Activated naive CD4-positive, alpha-beta T cell treated with anti-CD3 and anti-CD28 coated beads, Interleukin-2, amount 10 ng/mL, durations not matched to agents 7 days and 5 days (primary cell): ENCODE results near the gene CCN6.
A peak's percentile ranks its signal among the peaks of the same experiment; 100 is the strongest.

Source experiments
- CTCF ChIA-PET: fragments of 350-600 bp; sonication (Branson Sonifier 250); formaldehyde crosslinking; loops from one replicate; lab custom pipeline; 2021; ENCODE audit warnings: antibody characterized with exemption; lab: Charles Lee
- DNase-seq: peaks from one replicate; pipeline ENCODE4 v3.0.0-alpha.2; 2020
- H3K27ac Mint-ChIP-seq: one replicate; pipeline ENCODE4 v1.8.0; 2021; ENCODE audit warnings: mild to moderate bottlenecking, moderate library complexity, mixed read lengths
- H3K27me3 Mint-ChIP-seq: one replicate; pipeline ENCODE4 v1.8.0; 2021; ENCODE audit warnings: mild to moderate bottlenecking, mixed read lengths
- H3K36me3 Mint-ChIP-seq: one replicate; pipeline ENCODE4 v1.8.0; 2021; ENCODE audit warnings: mixed read lengths
- H3K4me1 Mint-ChIP-seq: one replicate; pipeline ENCODE4 v1.8.0; 2021; ENCODE audit warnings: mixed read lengths
- H3K4me3 Mint-ChIP-seq: one replicate; pipeline ENCODE4 v1.8.0; 2021; ENCODE audit warnings: mild to moderate bottlenecking, moderate library complexity, mixed read lengths
- H3K9me3 Mint-ChIP-seq: one replicate; pipeline ENCODE4 v1.8.0; 2021; ENCODE audit warnings: mixed read lengths

The CCN6 gene

GRCh38 chr6:112054001-112054400, at the start of gene CCN6:
Gene CCN6 (plus strand): TSS chr6:112054104. CDS start chr6:112054358, 254 bp downstream.
- Mint-ChIP-seq H3K27ac (no peak within 1 kb of the TSS), H3K4me1 (no peaks in the 10 kb centered on the region), H3K9me3 (no peaks in the 10 kb centered on the region), H3K4me3 (no peak within 1 kb of the TSS), H3K27me3 (peaks cover 4% of the 10 kb centered on the region), H3K36me3 (no peaks in the 10 kb centered on the region)
- CTCF ChIA-PET = interaction anchor here (2.3 kb wide), 1 partner anchor 109 kb away, joined by 6 read pairs; no protein-coding TSS in a partner anchor
- DNase-seq = no peak

- no peak overlapping the region for H3K27ac Mint-ChIP-seq
- H3K4me3 Mint-ChIP-seq = no peak overlapping the region
Observed at GRCh38 chr6:112004201-112005012, 49.5 kb upstream of the CCN6 start.

GRCh38 chr6:112005013-112005371, 48.9 kb upstream of the CCN6 start:
- Mint-ChIP-seq H3K4me1 (peaks cover 7% of the 10 kb centered on the region), H3K36me3 (no peaks in the 10 kb centered on the region), H3K27ac (no peak overlapping the region), H3K27me3 (peaks cover 5% of the 10 kb centered on the region), H3K4me3 (no peak overlapping the region), H3K9me3 (no peaks in the 10 kb centered on the region)
- no peak for DNase-seq
- CTCF ChIA-PET = interaction anchor here (0.7 kb wide), 1 partner anchor 13 kb away, joined by 3 read pairs; no protein-coding TSS in a partner anchor

More at GRCh38 chr6:112004201-112005012, 49.5 kb upstream of the CCN6 start:
- H3K4me1 Mint-ChIP-seq = peaks cover 7% of the 10 kb centered on the region
- H3K27me3 Mint-ChIP-seq = peaks cover 5% of the 10 kb centered on the region
- H3K36me3 Mint-ChIP-seq = no peaks in the 10 kb centered on the region
- DNase-seq = no peak
- CTCF ChIA-PET = interaction anchor here (0.6 to 0.7 kb wide), 2 partner anchors 13 to 25 kb away, joined by 3 read pairs; no protein-coding TSS in a partner anchor
- H3K9me3 Mint-ChIP-seq = no peaks in the 10 kb centered on the region

- no peaks in the 10 kb centered on the region for H3K36me3 Mint-ChIP-seq
- peaks cover 5% of the 10 kb centered on the region for H3K27me3 Mint-ChIP-seq
- H3K4me1 Mint-ChIP-seq = peaks cover 7% of the 10 kb centered on the region
- no peak for DNase-seq
- CTCF ChIA-PET = interaction anchor here (0.6 to 7.0 kb wide), 6 partner anchors 9 to 329 kb away, joined by 3 to 147 read pairs (median 16); no protein-coding TSS in a partner anchor
- H3K4me3 Mint-ChIP-seq = no peak overlapping the region
- H3K9me3 Mint-ChIP-seq = no peaks in the 10 kb centered on the region
- no peak overlapping the region for H3K27ac Mint-ChIP-seq
Observed at GRCh38 chr6:112007254-112007653, 46.6 kb upstream of the CCN6 start.

GRCh38 chr6:112007805-112008204, 46.1 kb upstream of the CCN6 start:
- H3K27me3 Mint-ChIP-seq = peaks cover 5% of the 10 kb centered on the region
- H3K27ac Mint-ChIP-seq = no peak overlapping the region
- no peaks in the 10 kb centered on the region for H3K9me3 Mint-ChIP-seq
- CTCF ChIA-PET = interaction anchor here (1.0 to 7.0 kb wide), 4 partner anchors 10 to 330 kb away, joined by 3 to 147 read pairs (median 37); no protein-coding TSS in a partner anchor
- H3K36me3 Mint-ChIP-seq = no peaks in the 10 kb centered on the region
- H3K4me3 Mint-ChIP-seq = no peak overlapping the region
- DNase-seq = no peak
- peaks cover 7% of the 10 kb centered on the region for H3K4me1 Mint-ChIP-seq

- CTCF ChIA-PET = interaction anchor here (0.7 to 7.0 kb wide), 7 partner anchors 10 to 299 kb away, joined by 3 to 147 read pairs (median 17); no protein-coding TSS in a partner anchor
- no peak overlapping the region for H3K4me3 Mint-ChIP-seq
- H3K27me3 Mint-ChIP-seq = peaks cover 3% of the 10 kb centered on the region
- DNase-seq = no peak
- no peaks in the 10 kb centered on the region for H3K36me3 Mint-ChIP-seq
- no peaks in the 10 kb centered on the region for H3K9me3 Mint-ChIP-seq
- no peak overlapping the region for H3K27ac Mint-ChIP-seq
- H3K4me1 Mint-ChIP-seq = peaks cover 4% of the 10 kb centered on the region
Observed at GRCh38 chr6:112008482-112008881, 45.4 kb upstream of the CCN6 start.

GRCh38 chr6:112010328-112010727, 43.6 kb upstream of the CCN6 start:
- DNase-seq = peak; percentile 43
- Mint-ChIP-seq H3K4me3 (no peak overlapping the region), H3K27ac (no peak overlapping the region), H3K9me3 (no peaks in the 10 kb centered on the region), H3K4me1 (no peaks in the 10 kb centered on the region), H3K36me3 (no peaks in the 10 kb centered on the region), H3K27me3 (no peaks in the 10 kb centered on the region)
- CTCF ChIA-PET = interaction anchor here (0.7 to 7.0 kb wide), 20 partner anchors 8 to 752 kb away, joined by 3 to 147 read pairs (median 5); a partner anchor contains a TSS

GRCh38 chr6:112013051-112013450, 40.9 kb upstream of the CCN6 start:
- no peaks in the 10 kb centered on the region for H3K9me3 Mint-ChIP-seq
- no peaks in the 10 kb centered on the region for H3K36me3 Mint-ChIP-seq
- DNase-seq = no peak
- H3K27ac Mint-ChIP-seq = no peak overlapping the region
- peaks cover 19% of the 10 kb centered on the region for H3K4me1 Mint-ChIP-seq
- H3K4me3 Mint-ChIP-seq = no peak overlapping the region
- no peaks in the 10 kb centered on the region for H3K27me3 Mint-ChIP-seq
- CTCF ChIA-PET = interaction anchor here (7.0 kb wide), 1 partner anchor 29 kb away, joined by 147 read pairs; no protein-coding TSS in a partner anchor

GRCh38 chr6:112014483-112014882, 39.4 kb upstream of the CCN6 start:
- Mint-ChIP-seq H3K9me3 (no peaks in the 10 kb centered on the region), H3K36me3 (no peaks in the 10 kb centered on the region), H3K27me3 (no peaks in the 10 kb centered on the region), H3K27ac (no peak overlapping the region), H3K4me3 (no peak overlapping the region), H3K4me1 (peaks cover 21% of the 10 kb centered on the region)
- no peak for DNase-seq
- CTCF ChIA-PET = interaction anchor here (0.8 to 5.1 kb wide), 3 partner anchors 13 to 29 kb away, joined by 3 to 40 read pairs (median 4); no protein-coding TSS in a partner anchor

GRCh38 chr6:112015725-112016124, 38.2 kb upstream of the CCN6 start:
- no peaks in the 10 kb centered on the region for H3K27me3 Mint-ChIP-seq
- H3K4me3 Mint-ChIP-seq = no peak overlapping the region
- no peaks in the 10 kb centered on the region for H3K36me3 Mint-ChIP-seq
- H3K4me1 Mint-ChIP-seq = peaks cover 21% of the 10 kb centered on the region
- no peaks in the 10 kb centered on the region for H3K9me3 Mint-ChIP-seq
- no peak for DNase-seq
- CTCF ChIA-PET = interaction anchor here (5.1 kb wide), 1 partner anchor 12 kb away, joined by 40 read pairs; no protein-coding TSS in a partner anchor
- no peak overlapping the region for H3K27ac Mint-ChIP-seq

GRCh38 chr6:112016320-112016719, 37.6 kb upstream of the CCN6 start:
- no peaks in the 10 kb centered on the region for H3K9me3 Mint-ChIP-seq
- H3K36me3 Mint-ChIP-seq = no peaks in the 10 kb centered on the region
- H3K4me1 Mint-ChIP-seq = peaks cover 21% of the 10 kb centered on the region
- DNase-seq = no peak
- CTCF ChIA-PET = interaction anchor here (0.8 to 5.1 kb wide), 3 partner anchors 11 to 307 kb away, joined by 3 to 40 read pairs (median 3); no protein-coding TSS in a partner anchor
- H3K27ac Mint-ChIP-seq = no peak overlapping the region
- H3K4me3 Mint-ChIP-seq = no peak overlapping the region
- no peaks in the 10 kb centered on the region for H3K27me3 Mint-ChIP-seq

GRCh38 chr6:112017169-112017568, 36.7 kb upstream of the CCN6 start:
- Mint-ChIP-seq H3K36me3 (no peaks in the 10 kb centered on the region), H3K27me3 (no peaks in the 10 kb centered on the region), H3K27ac (no peak overlapping the region), H3K4me1 (peaks cover 25% of the 10 kb centered on the region), H3K9me3 (no peaks in the 10 kb centered on the region), H3K4me3 (no peak overlapping the region)
- DNase-seq = no peak
- CTCF ChIA-PET = interaction anchor here (0.5 to 5.1 kb wide), 8 partner anchors 7 to 307 kb away, joined by 3 to 40 read pairs (median 4); no protein-coding TSS in a partner anchor

- no peaks in the 10 kb centered on the region for H3K9me3 Mint-ChIP-seq
- CTCF ChIA-PET = interaction anchor here (0.5 to 5.1 kb wide), 6 partner anchors 8 to 24 kb away, joined by 3 to 40 read pairs (median 4); no protein-coding TSS in a partner anchor
- no peak overlapping the region for H3K4me3 Mint-ChIP-seq
- H3K36me3 Mint-ChIP-seq = no peaks in the 10 kb centered on the region
- no peak for DNase-seq
- H3K4me1 Mint-ChIP-seq = peaks cover 30% of the 10 kb centered on the region
- no peak overlapping the region for H3K27ac Mint-ChIP-seq
- no peaks in the 10 kb centered on the region for H3K27me3 Mint-ChIP-seq
Observed at GRCh38 chr6:112017760-112018537, 36.0 kb upstream of the CCN6 start.
